Measurements from ENCODE around the gene SRSF10.
"Not testable (repeated sequence)": the region's sequence is repeated elsewhere in the genome, so short reads cannot be mapped to it uniquely, and the experiment has no call there.

Gene SRSF10

DNA sequence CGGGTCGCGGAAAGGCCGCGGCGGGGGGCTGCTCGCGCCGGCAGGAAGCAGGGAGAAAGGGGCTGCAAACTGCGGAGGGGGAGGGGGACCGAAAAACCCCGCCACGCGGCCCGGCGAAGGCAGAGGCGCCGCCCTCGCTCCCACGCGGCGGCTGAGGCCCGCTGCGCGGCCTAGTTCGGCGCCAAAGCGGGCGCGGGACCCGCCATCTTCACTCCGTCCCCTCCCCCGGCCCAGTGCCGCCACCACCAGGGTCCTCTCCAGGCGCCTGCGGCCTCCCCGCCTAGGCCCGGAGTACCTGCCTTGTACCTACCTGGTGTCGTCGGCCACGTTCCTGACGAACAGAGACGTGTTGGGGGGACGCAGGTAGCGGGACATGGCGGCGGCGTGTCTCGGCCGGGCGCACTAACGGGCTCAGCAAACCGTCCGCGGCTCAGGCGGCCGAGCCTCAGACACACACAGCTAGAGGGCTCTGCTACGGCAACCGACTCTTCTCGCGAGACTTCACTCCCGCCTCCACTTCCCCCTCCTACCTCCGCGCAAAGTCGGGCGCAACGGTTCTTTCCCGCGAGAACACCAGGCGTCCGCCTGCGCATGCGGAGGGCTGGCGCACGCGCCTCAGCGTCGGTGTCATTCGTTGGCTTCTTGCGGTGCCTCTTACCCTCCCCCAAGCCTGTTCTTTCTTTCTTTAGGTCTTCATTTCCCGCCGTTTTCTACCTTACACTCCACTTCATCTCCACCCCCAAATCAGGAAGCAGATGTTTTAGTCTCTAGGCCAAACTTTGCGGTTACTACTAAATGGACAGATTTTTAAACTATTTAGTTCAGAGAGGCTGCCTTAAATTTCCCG, at the start of gene SRSF10:
SRSF10 (minus strand) TSS at position 447 of the 847 bp plus-strand sequence; CDS start at position 375, 72 bp downstream.
- DNase-seq = peak; percentile 96

DNA sequence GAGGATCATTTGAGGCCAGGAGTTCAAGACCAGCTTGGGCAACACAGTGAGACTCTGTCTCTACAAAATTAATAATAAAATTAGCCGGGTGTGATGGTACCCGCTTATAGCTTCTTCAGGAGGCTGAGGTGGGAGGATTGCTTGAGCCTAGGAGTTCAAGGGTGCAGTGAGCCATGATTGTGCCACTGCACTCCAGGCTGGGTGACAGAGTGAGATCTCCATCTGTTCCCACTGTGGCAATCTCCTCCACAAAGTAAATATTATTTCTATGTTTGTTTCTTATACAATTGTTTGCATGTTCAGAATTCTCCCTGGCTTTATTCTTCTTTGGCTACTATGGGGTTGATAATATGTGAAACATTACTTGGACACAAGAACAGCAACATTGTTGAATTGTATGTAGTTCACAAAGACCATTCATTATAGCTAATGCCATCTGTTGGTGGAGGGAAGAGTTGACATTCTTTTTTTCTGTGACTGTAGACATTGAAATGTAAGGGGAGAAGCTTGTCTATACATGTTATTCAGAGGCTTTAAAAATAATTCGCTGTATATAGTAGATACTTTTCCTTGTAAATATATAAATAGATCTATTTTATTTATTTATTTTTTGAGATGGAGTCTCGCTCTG, 47.8 kb upstream of the SRSF10 start:
- DNase-seq = no peak

DNA sequence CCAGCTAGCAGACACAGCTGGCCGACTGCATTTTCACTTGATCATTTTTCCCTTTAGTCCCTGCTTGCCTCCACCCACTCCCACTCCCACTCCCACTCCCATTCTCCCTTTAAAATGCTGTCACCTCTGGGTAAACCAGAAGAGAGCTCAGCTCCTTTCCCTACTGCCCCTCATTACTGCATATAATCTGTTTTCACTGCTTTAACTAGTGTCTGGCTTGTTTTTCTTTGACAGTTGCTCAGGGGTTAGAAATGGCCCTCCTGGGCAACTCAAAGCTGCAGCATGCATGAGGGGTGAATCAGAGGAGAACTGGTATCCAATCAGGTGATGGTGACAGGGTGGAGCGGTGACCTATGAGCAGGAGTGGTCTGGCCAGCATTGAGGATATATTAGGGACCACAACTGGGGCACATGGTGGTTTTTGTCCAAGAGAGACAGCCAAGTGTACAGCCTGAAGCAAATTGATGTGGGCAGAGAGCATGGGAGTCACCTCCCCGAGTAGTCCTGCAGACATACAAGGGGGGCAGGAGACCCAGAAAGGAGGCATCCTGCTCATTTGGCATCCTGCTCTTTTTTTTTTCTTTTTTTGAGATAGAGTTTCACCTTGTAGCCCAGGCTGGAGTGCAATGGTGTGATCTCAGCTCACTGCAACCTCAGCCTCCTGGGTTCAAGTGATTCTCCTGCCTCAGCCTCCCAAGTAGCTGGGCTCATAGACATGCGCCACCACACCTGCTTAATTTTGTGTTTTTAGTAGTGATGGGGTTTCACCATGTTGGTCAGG, 42.6 kb upstream of the SRSF10 start:
- DNase-seq = no peak

DNA sequence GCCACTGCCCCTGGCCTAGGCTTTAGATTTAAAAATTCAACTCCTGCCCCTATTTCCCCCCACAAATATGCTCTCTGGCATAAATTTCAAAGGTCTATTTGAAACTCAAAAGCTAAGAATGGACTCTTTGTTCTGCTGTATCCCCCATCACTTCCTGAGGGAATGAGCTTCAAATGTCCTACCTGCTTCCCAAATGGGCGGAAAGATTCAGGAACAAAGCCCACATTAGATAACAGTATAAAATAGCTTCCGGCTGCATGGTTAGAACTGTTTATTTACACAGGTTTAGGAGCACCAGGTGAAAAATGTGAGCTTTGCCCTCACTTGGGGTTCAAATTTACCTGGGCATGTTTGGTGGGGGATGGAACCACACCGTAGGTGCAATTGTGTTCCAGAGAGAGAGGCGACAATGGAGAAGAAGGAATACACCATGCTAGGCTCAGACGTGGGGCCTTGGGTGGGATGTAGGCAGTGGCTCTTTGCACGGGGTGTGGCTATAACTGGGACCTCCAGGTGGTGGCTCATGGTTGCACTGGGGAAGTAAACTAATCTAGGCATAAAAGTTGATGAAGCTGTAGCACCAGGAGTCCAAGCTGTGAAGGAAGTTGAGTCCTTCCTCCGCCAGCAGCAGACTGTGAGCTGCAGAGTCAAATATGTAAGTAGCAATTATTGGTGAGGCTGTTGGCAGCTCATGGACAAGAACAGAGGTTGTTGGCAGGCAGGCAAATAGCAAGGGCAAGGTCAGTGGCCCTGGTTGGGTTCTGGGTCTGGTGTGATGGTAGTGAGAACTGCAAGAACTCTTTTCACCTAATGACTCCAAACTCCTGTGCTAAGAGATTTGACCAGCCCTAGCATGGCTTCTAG, 41.5 kb upstream of the SRSF10 start:
- no peak for DNase-seq

DNA sequence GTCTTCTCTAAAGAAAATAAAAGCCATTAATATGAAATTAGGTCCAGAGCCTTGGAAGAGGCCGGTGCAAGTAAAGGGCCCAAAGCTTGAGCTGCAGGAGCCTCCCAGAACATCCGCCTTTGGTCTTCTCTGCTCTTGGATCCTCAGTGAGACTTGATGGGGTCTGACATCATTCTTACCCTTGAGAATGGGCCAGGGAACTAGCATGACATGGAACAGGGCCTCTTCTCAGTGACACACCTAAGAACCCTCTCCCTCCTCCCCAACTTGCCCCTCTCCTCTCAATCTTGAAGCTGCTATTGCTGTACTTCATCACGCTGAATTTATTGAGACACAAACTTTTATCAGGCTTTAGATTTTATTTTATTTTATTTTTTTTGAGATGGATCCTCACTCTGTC, 40.3 kb upstream of the SRSF10 start:
- DNase-seq = no peak

DNA sequence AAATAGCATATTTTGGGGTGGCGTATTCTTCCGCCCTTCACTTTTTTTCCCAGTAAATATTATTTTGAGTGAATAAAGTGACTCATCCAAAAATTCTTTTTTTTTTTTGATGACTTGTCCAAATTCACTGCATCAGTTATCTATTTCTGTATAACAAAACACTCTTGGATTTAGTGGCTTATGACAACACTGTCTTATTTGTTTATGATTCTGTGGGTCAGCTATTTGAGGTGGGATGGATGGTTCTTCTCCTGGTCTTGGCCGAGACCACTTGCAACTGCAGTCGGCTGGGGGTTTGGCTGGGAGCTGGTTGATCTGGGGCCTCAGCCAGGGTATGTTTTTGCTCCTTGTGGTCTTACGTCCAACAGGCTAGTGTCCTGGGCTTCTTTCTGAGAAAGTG, 39.9 kb upstream of the SRSF10 start:
- DNase-seq = no peak

DNA sequence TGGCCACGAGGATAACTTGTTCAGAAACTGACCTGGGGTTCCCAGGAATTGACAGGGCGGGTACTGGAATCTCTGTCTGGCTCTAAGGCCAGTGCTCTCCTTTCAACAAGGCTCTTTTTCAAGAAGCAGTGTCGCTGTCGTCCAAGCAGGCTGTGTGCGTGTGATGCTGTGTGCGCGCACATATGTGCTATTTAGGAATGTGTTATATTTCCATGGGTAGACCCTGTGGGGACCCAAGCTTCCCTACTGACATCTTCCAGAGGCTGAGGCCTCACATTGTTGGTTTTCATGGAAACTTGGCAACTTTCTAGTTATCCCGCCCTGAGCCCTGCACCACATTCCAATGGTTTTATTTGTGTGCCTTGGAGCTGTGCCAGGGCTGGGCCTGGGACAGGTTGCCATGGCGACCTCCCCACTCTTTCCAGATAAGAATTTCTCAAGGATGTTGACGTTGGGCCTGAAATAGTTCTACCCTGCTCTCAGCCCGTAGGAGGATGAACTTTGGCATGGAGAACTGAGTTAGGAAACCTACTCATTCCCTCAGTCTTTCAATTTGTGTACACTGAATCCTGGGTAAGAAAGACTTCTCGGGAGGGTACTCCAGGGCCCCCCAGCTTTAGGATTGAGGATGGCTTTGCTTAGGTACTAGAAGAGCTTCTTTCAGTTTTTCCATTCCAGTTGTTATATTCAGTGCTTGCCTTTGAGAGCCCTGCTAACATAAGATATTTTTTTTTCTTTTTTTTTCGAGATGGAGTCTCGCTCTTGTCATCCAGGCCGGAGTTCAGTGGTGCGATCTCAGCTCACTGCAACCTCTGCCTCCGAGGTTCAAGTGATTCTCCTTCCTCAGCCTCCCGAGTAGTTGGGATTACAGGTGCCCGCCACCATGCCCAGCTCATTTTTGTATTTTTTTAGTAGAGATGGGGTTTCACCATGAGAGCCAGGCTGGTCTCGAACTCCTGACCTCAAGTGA, 38.8 kb upstream of the SRSF10 start:
- DNase-seq = no peak

DNA sequence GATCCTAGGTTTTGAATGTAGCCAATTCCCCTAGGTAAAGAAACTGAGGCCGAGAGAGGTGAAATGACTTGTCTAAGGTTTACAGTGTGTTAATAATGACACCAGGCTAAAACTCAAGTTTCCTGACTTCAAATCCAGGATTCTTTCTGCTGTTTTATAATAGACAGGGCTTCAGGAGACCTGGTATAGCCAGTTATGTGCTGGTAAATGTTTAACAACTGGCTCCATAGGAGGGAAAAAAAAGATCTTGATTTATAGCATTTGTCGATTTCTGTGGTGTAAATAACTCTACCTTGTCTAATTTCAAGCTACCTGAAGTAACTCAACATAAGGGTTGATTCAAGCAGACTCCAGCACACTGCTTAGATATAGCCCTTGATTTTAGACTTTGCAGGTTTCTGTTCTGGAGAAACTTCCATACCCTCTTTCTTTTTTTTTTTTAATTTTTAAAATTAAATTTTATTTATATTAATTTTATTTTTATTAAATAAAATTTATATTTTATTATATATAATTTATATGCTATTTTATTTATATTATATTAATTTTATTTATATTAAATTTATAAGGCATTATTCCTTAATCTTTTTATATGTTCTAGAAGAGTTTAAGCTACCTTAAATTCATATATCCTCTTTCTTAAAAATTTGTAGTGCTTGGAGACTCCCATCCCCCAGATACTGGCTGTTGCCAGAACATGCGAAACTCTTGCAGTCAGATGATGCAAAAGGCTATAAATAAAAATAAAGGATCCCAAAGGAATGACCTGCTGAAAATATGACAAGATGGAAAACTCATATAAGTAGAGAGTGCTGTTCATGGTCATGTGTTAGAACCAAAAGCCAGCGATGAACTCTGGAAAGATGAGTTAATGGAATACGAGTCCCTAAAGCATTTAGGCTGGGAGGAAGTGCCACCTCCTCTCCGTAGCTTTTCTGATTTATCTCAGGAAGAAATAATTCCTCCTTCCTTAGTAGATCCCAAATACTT, 35.4 kb upstream of the SRSF10 start:
- no peak for DNase-seq

DNA sequence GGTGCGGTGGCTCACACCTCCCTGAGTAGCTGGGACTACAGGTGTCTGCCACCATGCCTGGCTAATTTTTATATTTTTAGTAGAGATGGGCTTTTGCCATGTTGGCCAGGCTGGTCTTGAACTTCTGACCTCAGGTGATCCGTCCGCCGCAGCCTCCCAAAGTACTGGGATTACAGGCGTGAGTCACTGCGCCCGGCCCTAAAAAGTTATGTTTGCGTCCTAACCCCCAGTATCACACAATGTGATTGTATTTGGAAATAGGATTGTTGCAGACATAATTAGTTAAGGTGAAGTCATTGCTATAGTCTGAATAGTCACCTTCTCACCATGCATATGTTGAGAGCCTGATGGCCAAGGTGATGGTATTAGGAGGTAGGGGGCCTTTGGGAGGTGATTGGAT, 32.8 kb upstream of the SRSF10 start:
- DNase-seq = not testable (repeated sequence)

DNA sequence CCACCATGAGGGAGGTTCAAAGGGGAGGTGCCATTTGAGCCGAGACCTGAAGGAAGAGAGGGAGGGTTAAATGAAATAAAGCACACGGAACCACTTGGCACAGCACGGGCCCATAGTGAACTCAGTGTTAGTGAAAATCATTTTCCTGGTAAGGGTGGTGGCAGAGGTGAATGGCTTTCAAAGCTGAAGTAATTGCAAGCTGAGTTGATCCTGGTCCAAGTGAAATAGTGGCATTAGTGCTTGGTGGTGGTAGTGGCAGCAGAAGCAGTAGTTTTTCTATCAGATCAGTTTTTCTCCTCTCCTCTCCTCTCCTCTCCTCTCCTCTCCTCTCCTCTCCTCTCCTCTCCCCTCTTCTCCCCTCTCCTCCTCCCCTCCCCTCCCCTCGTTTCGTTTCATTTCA, 30.5 kb upstream of the SRSF10 start:
- no peak for DNase-seq

DNA sequence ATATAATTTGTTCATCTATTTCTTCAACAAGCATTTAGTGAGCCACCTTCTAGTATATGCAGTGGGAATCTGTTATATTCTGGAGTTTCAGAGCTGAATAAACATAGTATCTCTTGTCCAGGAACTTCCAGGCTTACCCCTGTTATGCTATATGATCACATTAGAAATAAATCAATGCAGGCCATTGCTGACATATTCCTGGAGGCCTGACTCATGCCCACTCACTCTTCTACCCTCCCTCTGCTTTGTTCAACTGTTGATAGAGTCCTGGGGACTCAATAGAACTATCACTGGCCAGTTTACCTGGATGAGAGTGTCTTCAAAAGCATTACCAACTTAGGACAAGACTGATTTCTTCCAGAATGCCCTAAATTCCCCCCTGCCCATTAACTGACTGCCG, 29.3 kb upstream of the SRSF10 start:
- no peak for DNase-seq

DNA sequence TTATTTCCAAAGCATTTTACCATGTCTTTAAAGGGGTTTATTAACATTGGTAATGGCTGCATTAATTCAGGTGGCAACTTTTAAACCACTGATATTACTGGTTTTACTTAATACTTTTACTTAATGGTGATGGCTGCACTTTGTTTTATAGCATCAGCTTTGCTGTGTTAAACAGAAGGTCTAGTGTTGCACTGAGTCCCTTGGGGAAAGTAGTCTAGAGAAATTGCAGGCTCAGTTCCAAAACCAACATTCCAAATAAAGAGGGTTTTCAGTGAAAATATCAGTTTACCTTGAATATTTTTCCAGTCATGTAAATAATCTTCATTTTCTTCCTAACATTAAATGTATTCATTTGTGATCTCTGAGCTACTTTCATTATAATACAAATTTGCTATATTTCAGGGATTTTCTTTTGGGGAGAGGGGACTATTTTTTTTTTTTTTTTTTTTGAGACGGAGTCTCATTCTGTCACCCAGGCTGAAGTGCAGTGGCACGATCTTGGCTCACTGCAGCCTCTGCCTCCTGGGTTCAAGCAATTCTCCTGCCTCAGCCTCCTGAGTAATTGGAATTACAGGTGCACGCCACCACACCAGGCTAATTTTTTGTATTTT, 28.6 kb upstream of the SRSF10 start:
- not testable (repeated sequence) for DNase-seq

DNA sequence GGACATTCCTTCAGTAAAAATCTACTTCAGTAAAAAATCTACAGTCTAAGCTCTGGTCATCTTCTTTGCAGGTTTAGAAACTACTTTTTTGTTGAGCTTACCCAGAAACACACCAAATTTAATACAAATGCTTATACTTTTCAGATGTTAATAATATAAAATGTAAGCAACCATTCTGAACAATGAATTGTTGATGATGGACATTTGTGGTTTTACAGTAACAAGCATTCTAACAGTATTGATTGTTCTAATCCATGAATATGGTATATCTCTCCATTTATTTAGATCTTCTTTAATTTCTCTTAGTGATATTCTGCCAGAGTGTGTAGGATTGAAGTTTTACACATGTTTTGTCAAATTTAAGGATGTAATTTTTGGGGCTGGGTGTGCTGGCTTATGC, 27.0 kb upstream of the SRSF10 start:
- no peak for DNase-seq

DNA sequence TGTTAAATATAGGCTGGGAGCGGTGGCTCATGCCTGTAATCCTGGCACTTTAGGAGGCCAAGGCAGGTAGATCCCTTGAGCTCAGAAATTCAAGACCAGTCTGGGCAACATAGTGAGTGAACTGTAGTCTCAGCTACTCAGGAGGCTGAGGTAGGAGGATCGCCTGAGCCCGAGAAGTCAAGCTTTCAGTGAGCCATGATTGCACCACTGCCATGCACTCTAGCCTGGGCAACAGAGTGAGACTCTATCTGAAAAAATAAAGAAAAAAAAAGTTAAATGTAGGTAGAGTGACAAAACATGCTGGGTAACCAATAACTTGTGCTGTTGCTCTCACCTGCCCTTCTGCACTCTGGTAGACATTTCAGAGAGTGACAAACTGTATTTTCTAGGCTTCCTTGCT, 25.0 kb upstream of the SRSF10 start:
- DNase-seq = no peak

DNA sequence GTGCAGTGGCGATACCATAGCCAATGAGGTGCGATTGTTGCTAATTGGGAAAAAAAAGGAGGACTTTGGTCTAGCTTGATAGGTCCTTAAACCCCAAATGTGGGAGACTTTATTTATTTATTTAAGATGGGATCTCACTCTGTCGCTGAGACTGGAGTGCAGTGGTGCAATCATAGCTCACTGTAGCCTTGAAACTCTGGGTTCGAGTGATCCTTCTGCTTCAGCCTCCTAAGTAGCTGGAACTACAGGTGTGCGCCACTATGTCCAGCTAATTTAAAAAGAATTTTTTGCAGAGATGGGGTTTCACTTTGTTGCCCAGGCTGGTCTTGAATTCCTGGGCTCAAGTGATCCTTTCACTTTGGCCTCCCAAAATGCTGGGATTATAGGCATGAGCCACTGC, 24.0 kb upstream of the SRSF10 start:
- DNase-seq = no peak

DNA sequence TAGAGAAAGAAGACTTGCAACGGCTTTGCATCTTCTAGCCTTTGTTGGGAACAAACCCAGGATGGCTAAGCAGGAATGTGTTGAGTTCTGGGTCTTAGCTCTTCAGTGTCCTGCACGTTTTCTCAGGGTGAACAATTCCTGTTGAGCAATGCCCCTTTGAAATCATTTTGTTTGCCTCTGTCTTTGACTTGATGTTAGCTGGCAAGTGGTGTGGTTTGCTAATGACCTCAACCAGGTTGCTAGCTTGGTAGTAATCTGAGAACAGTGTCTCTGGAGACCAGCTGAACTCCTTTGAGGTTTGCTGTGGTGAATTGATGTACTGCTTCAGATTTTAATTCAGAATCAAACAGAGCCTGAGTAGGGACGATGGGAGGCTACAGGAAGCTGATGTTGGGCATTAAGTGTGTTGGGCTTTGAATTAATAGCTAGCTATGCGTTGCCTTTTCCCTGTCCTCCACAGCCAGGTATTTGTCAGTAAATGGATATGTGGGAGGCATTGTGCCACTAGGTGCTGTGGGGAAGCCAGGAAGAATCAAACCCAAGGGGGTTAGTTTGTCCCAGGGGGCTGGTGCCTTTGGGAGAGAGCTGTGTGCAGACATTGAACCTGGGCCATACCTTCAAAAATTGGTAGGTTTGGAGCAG, 23.3 kb upstream of the SRSF10 start:
- DNase-seq = no peak

DNA sequence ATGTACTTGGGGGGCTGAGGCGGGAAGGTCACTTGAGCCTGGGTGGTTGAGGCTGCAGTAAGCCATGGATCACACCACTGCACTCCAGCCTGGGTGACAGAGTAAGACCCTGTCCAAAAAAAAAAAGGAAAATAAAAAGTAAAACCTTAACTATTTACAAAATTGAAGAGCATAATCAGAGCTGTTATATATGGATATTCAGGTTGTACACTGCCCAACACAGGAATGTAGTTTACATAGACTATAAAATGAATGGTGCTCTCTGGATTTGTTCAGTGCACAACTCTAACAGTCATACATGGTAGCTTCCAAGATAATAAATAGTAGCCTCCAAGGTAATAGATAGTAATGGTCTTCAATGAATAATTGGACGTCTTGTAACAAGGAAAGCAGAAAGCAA, 22.6 kb upstream of the SRSF10 start:
- DNase-seq = no peak

DNA sequence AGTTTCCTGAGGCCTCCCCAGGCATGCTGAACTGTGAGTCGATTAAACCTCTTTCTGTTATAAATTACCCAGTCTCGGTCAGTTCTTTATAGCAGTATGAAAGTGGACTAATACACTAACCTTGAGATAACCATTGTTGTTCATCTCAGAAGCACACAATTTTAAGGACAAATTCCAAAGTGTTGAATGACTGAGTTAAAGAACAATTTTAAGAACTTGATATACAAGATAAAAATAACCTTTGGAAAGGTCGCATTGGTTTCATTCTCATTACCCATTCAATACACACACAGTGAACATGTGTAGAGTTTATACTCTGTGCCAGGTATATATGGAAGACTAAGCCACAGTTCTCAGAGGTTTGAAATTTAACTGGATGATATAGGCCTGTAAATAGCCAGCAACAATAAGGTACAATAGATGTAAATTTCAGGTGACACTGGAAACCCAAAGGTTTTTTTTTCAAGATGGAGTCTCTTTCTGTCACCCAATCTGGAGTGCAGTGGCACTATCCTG, 19.1 kb upstream of the SRSF10 start:
- DNase-seq = no peak

DNA sequence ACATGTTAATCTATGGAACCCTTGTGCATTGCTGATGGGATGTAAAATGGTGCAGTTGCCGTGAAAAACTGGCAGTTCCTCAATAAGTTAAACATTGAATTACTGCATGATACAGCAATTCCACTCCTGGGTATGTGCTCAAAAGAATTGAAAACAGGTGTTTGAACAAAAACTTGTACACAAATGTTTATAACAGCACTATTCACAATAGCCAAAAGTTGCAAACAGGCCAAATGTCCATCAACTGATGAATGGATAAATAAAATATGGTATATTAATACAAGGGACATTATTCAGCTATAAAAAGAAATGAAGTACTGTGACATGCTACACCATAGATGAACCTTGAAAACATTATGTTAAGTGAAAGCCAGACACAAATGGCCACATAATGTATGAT, 17.7 kb upstream of the SRSF10 start:
- no peak for DNase-seq

All from activated CD8-positive, alpha-beta memory T cell treated with anti-CD3 and anti-CD28 coated beads, Interleukin-2, amount 50 U/mL, for 48 hours (primary cell).